Lower lobe of right lung (tissue), 2 donors: ENCODE data around the gene NKD2. TPM values are rescaled to one million over a fixed set of nuclear protein-coding genes. Genes with fewer than 3 reads are reported as not detected.

ENCODE experiments used
- ATAC-seq, 2 donors: fragments of 200-7000 bp; cut with Tn5 transposase; one replicate each; pipeline ENCODE4 v1.9.1; 2020 to 2022; ENCODE audit warnings: mild to moderate bottlenecking in 2 of 2, moderate library complexity in 2 of 2
- DNase-seq: peaks from one replicate; pipeline ENCODE4 v3.0.0-alpha.2; 2020
- H3K27ac ChIP-seq: fragments of 200-600 bp; one replicate; pipeline ENCODE4 v1.8.0; 2022
- H3K27me3 ChIP-seq: fragments of 200-600 bp; one replicate; pipeline ENCODE4 v1.8.0; 2022; ENCODE audit warnings: low read depth
- H3K36me3 ChIP-seq: fragments of 200-600 bp; one replicate; pipeline ENCODE4 v1.8.0; 2022; ENCODE audit warnings: mild to moderate bottlenecking
- H3K4me1 ChIP-seq: fragments of 200-600 bp; one replicate; pipeline ENCODE4 v1.8.0; 2022
- H3K4me3 ChIP-seq: fragments of 200-600 bp; one replicate; pipeline ENCODE4 v1.8.0; 2022; ENCODE audit warnings: mild to moderate bottlenecking
- H3K9me3 ChIP-seq: fragments of 200-600 bp; one replicate; pipeline ENCODE4 v1.8.0; 2022
- CTCF ChIP-seq: fragments of 200-600 bp; IDR thresholded peaks from one replicate; pipeline ENCODE4 v1.8.0; 2022; ENCODE audit warnings: antibody characterized with exemption, mild to moderate bottlenecking
- intact Hi-C: fragments of 100-400 bp; cut with DNase I; formaldehyde crosslinking; loops from one replicate; pipeline ENCODE4 v1.11.0; 2022
- total RNA-seq: library from RNA; stranded (reverse); fragmentation: NEBNext Ultra II Directional; extraction: Animal tissue kit (Norgen Biotek cat#: 25700); gene quantifications from one replicate; pipeline ENCODE4 v1.2.1, GENCODE V29; 2021
- donor health status: DM: no; HTN: yes; CAD: no; lungs with severe emphysema.

Gene NKD2
- total RNA-seq, 1 donor from 2014 or later, result 24.1 TPM

- peak; percentile 36 for DNase-seq
- intact Hi-C loops, result no loop called here
These were observed 28.0 kb downstream of the NKD2 start for GRCh38 chr5:1036504-1037122.

GRCh38 chr5:1037123-1037670 is 28.6 kb downstream of the NKD2 start:
- DNase-seq (peak; percentile 37), ATAC-seq (no peak)
- Histone ChIP-seq H3K4me3 (no peak overlapping the region), H3K4me1 (no peaks in the 10 kb centered on the region), H3K36me3 (peaks cover 4% of the 10 kb centered on the region), H3K27ac (no peak overlapping the region), H3K27me3 (no peaks in the 10 kb centered on the region), H3K9me3 (no peaks in the 10 kb centered on the region)
- no peak for TF ChIP-seq CTCF
- intact Hi-C loops, result no loop called here

More at GRCh38 chr5:1036504-1037122, 28.0 kb downstream of the NKD2 start:
- Histone ChIP-seq H3K4me3 (no peak overlapping the region), H3K36me3 (peaks cover 4% of the 10 kb centered on the region), H3K27me3 (no peaks in the 10 kb centered on the region), H3K9me3 (no peaks in the 10 kb centered on the region), H3K4me1 (no peaks in the 10 kb centered on the region), H3K27ac (no peak overlapping the region)
- no peak for TF ChIP-seq CTCF
- ATAC-seq, result no peak

- intact Hi-C loops, result no loop called here
- ATAC-seq, result no peak
These were observed 29.2 kb downstream of the NKD2 start for GRCh38 chr5:1037671-1038416.

GRCh38 chr5:1038417-1039209 is 30.0 kb downstream of the NKD2 start:
- no peak for TF ChIP-seq CTCF
- intact Hi-C loops, result no loop called here

More at GRCh38 chr5:1037671-1038416, 29.2 kb downstream of the NKD2 start:
- Histone ChIP-seq H3K9me3 (no peaks in the 10 kb centered on the region), H3K4me1 (no peaks in the 10 kb centered on the region), H3K27me3 (no peaks in the 10 kb centered on the region), H3K36me3 (peaks cover 4% of the 10 kb centered on the region), H3K27ac (no peak overlapping the region), H3K4me3 (no peak overlapping the region)
- no peak for TF ChIP-seq CTCF
- peak; percentile 41 for DNase-seq

GRCh38 chr5:1039210-1039548 is 30.6 kb downstream of the NKD2 start:
- no peaks in the 10 kb centered on the region for H3K9me3 ChIP-seq
- no peak for TF ChIP-seq CTCF
- ATAC-seq (no peak), DNase-seq (peak; percentile 37)
- H3K27ac ChIP-seq, result no peak overlapping the region
- intact Hi-C loops, result no loop called here
- H3K4me1 ChIP-seq, result no peaks in the 10 kb centered on the region
- no peak overlapping the region for H3K4me3 ChIP-seq
- H3K36me3 ChIP-seq, result peaks cover 4% of the 10 kb centered on the region
- H3K27me3 ChIP-seq, result no peaks in the 10 kb centered on the region

More at GRCh38 chr5:1038417-1039209, 30.0 kb downstream of the NKD2 start:
- H3K4me3 ChIP-seq, result no peak overlapping the region
- H3K9me3 ChIP-seq, result no peaks in the 10 kb centered on the region
- H3K27me3 ChIP-seq, result no peaks in the 10 kb centered on the region
- no peaks in the 10 kb centered on the region for H3K4me1 ChIP-seq
- H3K36me3 ChIP-seq, result peaks cover 4% of the 10 kb centered on the region
- ATAC-seq (no peak), DNase-seq (peak; percentile 40)
- H3K27ac ChIP-seq, result no peak overlapping the region
